Superior temporal gyrus (tissue), 1 donor: ENCODE measurements around the gene NEO1.

ENCODE experiments used
- DNase-seq: peaks from one replicate; pipeline ENCODE4 v3.0.0-alpha.2; 2016; ENCODE audit errors: extremely low spot score

Gene NEO1

DNA sequence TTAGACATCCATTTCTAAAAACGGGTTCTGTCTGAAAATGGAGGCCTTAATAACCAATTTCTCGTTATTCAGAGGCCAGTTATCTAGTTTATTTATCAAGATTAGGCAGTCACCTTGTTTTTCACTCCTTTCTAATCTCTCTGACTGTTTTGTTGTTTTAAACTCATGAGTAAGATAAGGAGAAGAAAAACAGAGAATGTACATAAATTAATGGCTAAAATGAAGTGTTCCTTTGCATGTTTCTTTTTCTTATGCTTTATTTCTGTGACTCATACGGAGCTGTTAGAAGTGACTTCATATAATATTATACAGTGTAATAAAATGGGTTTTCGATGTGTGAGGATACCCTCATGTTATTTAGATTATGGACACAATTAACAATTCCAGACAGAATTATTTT, 22.0 kb downstream of the NEO1 start:
- peak; percentile 48 for DNase-seq

DNA sequence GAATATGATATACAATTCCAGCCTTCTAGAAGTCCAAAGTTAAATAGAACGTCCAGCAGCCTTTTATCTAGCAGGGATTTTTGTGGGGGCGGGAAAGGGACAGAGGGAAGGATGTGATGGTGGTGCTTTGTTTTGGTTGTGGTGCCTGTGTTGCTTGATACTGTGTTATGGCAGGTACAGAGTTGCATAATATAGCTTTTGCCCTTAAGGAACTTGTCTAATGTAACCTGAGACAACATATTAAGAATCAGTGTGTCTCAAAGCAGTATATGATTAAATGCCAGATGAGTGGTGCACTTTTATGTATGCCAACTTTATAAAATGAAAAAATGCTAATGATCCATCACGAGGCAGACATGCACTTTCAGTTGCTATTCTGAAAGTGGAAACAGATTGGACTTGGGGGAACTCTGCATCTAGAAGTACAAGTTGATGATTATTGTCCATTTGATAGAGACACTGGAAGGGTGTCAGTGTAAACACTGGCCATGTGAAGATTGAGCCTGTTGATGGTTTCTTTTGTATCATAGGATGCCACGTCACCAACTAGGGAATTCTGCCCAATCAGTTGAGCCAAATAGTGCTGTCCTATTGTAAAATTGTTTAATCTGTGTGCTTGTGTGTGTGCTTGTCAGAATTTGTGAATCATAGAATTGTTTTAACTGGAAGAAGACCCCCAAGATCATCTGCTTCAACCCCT, 23.0 kb downstream of the NEO1 start:
- DNase-seq: peak; percentile 91

DNA sequence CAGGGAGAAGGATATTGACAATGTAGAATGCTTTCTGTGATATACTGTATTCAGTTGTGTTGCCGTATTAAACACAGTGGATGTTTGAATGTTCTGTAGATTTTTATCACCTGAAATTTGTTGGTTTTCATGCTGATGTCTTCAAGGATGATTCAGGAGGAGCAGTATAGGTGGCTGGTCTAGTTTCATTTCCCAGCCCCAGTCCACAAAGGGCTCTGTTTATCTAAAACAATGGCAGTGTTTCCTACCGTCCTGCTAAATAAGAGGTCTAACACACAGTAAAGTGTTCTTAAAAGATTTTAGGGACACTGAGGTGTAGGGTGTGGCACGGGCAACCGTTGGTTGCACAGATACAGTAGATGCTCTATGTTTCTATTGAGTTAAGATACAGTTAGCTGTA, 26.0 kb downstream of the NEO1 start:
- DNase-seq: peak; percentile 56

GRCh38 chr15:73078722-73079121, 26.5 kb downstream of the NEO1 start:
- DNase-seq: no peak

GRCh38 chr15:73079565-73079964, 27.3 kb downstream of the NEO1 start:
- DNase-seq: no peak

- DNase-seq: peak; percentile 93
Measured at GRCh38 chr15:73081321-73081958, 29.2 kb downstream of the NEO1 start.

GRCh38 chr15:73082812-73083211, 30.5 kb downstream of the NEO1 start:
- no peak for DNase-seq

GRCh38 chr15:73087098-73087497, 34.8 kb downstream of the NEO1 start:
- no peak for DNase-seq

- no peak for DNase-seq
Measured at GRCh38 chr15:73105064-73105463, 52.8 kb downstream of the NEO1 start.

GRCh38 chr15:73108676-73109075, 56.4 kb downstream of the NEO1 start:
- DNase-seq: no peak

DNA sequence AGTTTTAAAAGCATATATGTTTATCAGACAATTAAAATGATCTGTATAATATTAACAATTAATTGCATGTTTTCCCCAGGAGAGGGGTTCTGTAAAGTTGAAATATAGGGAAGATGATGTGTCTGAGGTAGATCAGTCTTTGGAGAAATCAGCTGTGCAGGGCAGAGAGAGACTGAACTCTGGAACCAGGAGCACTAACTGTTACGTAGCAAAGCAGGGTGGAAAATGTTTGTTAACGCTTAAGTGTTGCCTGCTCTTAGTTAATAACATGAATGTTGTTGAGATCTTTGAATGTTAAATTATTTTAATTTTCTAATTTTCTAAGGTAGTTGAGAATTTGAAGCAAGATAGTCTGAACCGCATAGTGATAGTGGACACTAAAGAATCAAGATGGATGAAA, 57.5 kb downstream of the NEO1 start:
- no peak for DNase-seq

DNA sequence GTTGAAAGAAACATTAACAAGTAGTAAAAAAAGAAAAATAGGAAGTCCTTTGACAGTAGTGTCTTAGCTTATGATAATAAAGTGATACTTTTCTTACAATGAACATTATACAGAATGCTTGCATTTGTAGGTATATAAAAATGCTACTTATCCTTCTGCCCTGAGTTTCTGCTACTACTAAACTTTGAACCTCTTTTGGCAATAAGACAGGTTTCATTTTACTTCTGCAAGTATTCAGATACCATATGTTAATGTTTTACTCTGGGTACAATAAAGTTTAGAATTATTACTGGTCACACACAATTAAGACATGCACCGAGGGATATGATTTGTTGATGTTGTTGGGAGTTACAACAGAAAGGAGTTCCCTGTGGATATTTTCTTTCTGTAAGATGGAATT, 57.9 kb downstream of the NEO1 start:
- DNase-seq: no peak

DNA sequence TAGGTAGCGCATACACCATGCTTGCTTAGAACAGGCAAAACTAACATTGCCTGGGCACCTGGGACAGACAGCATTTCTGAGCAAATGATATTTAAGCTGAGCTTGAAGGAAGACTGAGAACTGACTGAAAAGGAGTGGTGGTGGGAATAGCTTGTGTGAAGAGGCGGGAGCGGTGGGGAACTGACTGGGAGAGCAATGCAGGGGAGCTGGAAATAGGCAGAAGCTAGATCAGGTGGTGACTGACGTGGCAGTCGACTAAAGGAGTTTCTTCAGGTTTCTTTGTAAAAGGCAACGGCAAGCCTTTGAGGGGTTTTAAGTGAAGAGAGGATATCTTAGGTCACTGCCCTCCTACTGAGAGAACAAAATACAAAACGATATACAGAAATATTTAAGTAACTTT, 61.8 kb downstream of the NEO1 start:
- DNase-seq: no peak

GRCh38 chr15:73116164-73116563, 63.9 kb downstream of the NEO1 start:
- DNase-seq: no peak

GRCh38 chr15:73118055-73118454, 65.8 kb downstream of the NEO1 start:
- DNase-seq: no peak

- no peak for DNase-seq
Measured at GRCh38 chr15:73119478-73119877, 67.2 kb downstream of the NEO1 start.

GRCh38 chr15:73120269-73120668, 68.0 kb downstream of the NEO1 start:
- no peak for DNase-seq

DNA sequence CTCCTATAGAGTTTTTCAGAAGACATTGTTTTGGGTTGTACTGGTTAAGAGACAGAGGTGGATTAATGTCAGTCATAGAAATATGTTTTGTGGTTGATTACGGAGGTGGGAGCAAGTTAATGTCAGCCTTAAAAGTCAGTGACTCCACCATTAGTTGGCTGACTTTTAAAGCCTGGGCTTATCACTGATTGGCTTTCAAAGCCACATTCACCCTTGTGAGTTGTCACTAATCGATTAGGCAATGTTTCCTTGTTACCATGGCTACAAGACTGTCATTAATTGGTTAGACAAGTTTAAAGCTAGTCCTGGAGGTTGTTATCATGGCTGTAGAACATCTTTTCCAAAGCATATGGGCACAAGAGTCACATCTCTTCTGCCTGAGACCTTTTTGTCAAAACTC, 73.0 kb downstream of the NEO1 start:
- DNase-seq: no peak

DNA sequence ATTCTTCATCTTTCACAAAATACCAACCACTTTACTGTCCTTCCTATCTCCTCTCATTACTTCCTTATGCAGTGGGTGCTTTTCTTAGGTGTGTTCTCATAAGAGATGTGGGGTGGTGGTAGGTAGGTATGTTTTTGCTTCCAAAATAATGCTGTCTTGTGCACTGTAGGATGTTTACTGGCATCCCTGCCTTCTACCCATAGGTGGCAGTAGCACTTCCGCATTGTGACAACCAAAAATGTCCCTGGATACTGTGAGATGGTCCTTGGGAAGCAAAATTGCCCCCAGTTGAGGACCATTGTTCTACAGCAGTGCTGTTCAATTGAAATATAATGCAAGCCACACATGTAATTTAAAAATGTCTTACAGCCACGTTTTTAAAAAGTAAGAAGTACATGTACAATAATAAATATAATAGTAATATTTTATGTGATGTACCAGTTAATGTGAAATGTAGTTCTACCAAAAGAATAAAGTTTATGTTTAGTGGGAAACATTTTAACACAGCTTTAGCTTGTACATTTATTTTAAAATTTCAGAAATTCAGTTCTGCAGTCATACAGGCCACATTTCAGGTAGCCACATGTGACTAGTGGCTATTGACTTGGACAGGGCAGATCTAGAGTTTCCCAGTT, 75.2 kb downstream of the NEO1 start:
- DNase-seq: peak; percentile 53

GRCh38 chr15:73130830-73131229, 78.6 kb downstream of the NEO1 start:
- DNase-seq: no peak

DNA sequence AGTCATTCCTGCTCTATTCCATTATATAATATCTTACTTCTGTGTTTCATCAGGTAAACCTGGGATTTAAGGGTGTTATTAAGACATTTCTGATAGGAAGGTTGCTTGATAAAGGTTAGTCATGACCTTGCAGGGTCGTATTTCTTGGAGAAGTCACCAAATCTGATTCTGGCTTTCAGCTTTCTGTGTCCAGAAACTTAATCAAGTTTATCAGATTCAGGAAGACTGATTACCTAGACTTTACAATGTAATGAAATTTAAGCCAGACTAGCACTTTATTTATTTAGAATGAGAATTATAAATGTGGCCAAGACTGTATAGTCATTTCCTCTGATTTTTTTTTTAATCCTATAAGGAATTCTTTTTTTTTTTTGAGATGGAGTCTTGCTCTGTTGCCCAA, 81.9 kb downstream of the NEO1 start:
- DNase-seq: no peak

DNA sequence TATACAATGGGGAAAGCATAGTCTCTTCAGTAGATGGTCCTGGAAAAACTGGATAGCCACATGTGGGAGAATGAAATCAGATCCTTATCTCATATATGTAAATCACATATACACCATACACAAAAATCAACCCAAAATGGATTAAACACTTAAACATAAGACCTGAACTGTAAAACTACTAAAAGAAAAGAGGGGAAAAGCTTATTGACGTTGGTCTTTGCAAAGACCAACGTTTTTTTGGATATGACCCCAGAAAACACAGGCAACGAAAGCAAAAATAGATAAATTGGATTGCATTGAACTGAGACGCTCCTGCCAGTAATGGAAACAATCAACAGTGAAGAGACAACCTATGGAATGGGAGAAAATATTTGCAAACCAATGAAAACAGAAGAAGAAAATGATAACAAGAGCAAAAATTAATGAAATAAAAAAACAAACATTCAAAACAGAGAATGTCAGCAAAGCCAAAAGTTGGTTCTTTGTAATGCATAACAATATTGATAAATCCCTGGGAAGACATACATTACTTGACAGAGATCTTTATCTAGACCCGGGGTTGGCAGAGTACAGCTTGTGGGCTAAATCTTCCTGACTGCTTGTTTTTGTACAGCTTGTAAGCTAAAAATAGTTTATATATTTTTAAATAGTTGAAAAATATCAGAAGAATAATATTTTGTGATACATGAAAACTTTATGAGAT, 86.9 kb downstream of the NEO1 start:
- DNase-seq: no peak
